ENCODE results near the gene SDHA.

- TF ChIP-seq POLR2A (IDR thresholded peaks at IDR 0.05) = no peak
- no peak for TF ChIP-seq CTCF (IDR thresholded peaks at IDR 0.05)
- no peak for TF ChIP-seq POLR2AphosphoS5 (IDR thresholded peaks at IDR 0.05)
Measured at GRCh38 chr5:187617-188451, 30.3 kb upstream of the SDHA start.
